Stimulated activated CD4-positive, alpha-beta T cell treated with anti-CD3 and anti-CD28 coated beads, Interleukin-15, amount 100 ng/mL, for 48 hours (primary cell): ENCODE measurements around the gene HTR4.
A peak's percentile ranks its signal among the peaks of the same experiment; 100 is the strongest.
"Not testable (repeated sequence)": the region's sequence is repeated elsewhere in the genome, so short reads cannot be mapped to it uniquely, and the experiment has no call there.

ENCODE experiments used
- DNase-seq, 2 donors: peaks; one replicate each; pipeline ENCODE4 v3.0.0-alpha.2; 2020; ENCODE audit warnings: low read depth in 2 of 2

Gene HTR4

DNA sequence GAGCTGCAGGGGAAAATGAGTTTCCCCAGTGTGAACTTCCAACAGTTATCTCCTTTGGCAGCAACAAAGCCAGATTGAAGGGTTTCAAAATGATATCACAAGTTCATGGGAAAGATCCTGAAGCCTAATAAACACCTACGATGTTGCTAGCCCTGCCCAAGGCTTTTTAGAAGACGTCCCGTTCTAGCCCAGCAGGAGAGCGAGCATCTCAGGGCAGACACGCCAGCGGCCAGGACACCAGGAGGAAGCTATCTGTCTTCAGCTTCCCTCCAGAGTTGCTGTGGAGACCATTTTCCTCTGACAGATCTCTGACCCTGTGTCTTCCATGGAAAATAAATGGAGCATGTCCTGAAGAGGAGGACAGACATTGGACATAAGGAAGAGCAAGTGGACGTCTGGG lies 172.1 kb downstream of the HTR4 start:
- DNase-seq, result no peak

DNA sequence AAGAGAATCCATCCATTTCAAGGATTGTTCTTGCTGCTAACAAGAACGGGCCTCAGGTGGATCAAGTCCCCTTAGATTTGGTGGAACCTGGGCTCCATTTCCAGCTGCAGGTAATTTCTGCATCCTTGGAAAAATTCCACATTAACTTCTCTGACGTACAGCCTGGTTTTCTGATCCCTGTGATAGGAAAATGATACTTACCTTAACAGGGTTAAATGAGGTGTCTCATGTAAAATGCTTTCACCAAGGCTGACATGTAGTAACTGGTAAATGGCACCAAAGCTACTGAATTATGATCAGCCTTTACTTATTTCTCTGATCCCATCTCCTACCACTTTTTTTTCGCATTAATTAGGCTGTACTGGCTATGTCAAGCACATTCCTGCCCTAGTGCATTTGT lies 176.9 kb downstream of the HTR4 start:
- no peak for DNase-seq

DNA sequence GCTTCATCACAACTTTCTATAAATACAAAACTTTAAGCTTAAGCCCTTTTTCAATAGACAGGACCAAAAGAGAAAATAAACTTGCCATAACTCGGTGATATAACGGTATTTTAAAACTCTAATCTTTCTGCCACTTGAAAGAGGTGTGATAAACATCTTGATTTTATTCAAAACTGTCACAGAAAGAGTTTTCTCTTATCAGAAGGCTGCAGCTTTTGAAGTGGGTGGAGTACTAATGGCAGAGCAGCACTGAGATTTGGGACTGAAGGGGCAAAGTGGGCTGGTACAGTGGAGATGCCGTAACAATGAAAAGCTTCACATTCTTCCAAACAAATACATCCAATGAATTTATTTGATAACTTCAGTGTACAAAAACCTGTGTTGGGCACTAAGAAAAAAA lies 178.0 kb downstream of the HTR4 start:
- no peak for DNase-seq

DNA sequence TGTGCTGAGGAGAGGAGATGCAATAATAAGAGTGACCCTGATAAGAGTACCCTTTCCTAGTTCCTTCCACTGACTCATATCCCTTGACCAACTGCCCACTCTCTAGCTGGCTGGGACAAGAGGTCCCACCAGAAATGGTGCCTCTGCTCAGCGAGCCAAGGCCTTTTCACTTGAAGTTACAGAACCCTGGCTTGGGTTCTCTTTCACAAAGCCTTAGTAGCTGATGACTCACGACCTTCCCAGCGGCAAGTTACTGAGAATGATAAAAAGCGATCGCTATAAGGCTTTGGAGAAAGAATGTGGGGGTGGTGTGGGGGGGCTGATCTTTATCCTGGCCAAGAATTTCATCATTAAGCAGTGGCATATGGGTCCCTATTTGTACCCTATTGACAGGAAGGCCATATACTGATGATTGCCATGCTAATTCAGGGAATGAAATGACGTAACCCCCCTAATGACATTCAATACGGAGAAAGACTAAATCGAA lies 180.3 kb downstream of the HTR4 start:
- DNase-seq, result no peak

DNA sequence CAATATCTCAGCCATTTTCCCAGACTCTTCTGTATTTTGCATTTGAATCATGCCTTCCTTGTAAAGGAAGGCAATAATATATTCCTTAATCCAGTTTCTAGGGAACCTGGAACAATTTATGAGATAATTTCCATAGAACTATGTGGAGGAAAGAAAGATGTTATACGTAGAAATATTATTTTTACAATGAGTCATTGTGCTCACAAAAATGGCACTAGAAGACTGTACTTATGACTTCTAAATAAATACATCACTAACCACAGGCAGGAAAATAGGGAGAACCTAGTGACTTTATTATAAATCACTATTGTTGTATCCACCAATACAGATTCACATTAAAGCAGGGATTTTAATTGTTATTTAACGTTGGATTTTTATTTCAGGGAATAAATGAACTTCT lies 182.9 kb downstream of the HTR4 start:
- no peak for DNase-seq

DNA sequence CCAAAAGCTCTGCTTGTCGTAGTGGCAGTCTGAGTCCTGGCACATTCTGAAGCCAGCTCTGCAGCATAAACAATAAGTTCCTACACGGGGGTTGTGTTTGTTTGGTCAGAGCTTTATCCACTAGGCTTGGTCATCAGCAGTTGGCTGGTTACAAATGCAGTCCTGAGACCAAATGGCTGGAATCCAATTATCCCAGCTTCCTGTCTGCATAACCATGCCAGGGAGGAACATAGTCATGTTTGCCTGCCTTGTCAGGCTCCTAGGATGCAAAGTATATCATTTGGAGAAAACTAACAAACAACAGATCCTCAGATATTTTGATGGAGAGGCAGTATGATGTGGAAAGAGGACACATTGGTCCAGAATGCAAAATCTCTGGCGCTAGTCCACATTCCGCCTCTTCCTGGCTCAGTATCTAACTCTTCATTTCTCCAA lies 184.8 kb downstream of the HTR4 start:
- DNase-seq, result no peak

DNA sequence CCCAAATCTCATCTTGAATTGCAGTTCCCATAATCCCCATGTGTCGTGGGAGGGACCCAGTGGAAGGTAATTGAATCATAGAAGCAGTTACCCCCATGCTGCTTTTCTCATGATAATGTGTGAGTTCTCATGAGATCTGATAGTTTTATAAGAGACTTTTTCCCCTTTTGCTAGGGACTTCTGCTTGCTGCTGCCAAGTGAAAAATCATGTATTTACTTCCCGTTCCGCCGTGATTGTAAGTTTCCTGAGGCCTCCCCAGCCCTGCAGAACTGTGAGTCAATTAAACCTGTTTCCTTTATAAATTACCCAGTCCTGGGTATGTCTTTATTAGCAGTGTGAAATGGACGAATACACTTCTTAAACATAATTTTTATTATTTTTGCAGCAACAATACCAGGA lies 185.6 kb downstream of the HTR4 start:
- DNase-seq, result not testable (repeated sequence)

DNA sequence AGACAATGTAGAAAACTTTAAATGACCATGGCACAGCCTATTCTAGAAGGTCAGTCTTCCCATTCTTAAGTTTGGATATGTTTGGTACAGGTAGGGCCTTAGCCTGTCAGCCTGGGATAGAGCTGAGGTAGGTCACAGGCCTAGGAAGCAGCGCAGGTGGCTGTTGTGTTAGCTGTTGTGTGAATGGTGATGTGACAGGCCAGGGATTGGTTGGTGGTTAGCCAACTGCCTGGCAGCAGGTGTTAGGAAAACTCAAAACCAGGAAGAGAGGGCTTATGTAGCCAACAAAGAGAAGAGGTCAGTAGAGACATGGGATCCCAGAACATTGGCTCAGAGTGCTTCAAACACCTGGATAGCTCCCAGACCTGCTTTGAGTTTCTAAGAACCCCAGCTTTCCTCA lies 186.4 kb downstream of the HTR4 start:
- DNase-seq, result no peak

DNA sequence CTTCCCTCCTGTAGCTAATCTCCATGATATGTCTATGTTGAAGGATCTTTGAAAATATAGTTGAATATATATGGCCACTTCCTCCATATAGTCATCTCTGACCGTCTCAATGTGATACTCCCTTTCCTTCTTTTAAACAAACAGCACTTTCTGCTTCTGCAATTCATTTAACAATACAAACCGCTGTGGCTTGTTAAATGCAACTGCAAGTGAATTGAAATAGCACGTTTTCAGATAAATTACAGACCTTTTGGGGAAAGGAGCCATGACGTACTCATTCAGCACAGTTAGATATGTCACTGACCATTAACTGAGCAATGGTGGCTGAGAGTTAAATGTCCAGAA lies 188.1 kb downstream of the HTR4 start:
- no peak for DNase-seq

DNA sequence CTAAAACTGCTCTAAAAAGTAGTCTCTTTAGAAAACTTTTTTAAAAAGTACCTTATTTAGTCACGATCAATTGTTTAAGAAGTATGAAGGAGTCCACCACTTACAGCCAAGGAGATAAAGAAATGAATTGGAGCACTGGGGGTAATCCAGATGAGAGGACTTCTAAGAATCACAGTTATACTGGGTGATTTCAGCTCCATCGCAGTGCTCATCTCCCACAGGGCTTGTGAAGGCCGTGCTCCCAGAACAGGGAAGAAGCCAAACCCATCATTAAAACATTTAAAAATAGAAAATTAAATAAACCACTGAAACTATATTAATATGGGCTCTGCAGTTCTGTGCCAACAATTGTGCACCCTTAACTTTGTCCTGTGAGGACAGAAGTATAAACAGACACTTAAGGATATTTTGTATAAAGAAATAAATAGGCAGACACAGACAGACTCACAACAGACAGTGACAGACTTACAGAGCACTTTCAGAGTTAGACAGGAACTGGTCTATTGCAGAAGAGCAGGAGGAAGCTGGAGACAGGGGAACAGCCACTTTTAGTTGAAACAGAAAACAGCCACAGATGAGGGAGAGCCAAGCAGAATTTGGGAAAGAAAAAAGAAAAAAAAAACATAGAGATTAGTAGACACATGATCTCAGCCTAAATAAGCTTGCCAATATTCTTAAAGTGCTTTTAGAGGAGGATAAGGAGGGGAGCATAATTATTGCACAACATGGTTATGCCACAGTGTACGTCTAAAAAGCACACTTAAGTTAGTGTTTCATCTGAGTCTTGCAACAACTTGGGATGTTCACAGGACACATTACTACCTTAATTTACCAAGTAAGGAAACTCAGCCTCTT lies 188.7 kb downstream of the HTR4 start:
- DNase-seq, result no peak

DNA sequence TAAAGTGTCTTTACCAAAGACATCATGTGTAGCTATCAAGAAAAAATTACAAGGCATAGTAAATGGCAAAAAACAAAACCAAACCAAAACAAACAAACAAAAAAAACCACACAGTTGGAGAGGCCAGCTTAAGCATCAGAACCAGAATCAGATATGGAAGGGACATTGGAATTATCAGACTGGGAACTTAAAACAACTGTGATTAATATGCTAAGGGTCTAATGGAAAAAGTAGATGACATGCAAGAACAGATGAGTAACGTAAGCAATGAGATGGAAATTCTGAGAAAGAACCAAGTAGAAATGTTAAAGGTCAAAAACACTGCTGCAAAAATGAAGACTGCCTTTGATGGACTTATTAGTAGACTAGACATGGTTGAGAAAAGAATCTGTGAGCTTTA lies 194.7 kb downstream of the HTR4 start:
- DNase-seq, result no peak

DNA sequence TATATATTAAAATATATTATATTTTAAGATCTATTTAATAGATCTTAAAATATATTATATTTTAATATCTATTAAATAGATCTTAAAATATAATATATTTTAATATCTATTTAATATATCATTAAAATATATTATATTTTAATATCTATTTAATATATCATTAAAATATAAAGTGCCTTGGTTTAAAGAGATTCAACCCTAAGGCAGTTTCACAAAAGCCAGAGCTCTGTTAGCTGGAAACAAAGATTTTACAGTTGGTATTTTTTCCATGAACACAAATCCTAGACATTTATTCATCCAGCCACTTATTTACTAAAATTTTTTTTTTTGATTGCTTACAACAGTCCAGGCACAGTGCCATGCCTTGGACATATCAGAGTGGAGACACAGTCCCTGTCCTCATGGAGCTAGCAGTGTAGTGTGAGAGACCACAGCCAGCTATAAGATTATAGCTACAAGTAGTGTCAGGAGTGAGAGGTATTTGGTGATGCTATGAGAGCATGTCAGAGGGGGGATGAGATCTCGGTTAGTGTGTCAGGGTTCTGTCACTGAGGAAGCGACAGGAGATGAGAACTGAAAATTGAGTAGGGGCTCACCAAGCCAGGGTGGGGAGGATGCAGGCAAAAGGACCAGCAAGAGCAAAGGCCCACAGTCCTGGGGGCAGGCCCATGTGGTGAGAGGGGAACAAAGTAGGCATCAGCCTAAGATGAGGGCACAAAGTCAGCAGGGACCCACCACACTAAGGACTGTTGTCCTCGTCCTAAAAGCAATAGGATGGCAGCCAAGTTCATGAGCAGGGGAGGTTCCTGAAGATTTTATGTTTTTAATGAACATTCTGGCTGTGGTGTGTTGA lies 196.1 kb downstream of the HTR4 start:
- no peak for DNase-seq

DNA sequence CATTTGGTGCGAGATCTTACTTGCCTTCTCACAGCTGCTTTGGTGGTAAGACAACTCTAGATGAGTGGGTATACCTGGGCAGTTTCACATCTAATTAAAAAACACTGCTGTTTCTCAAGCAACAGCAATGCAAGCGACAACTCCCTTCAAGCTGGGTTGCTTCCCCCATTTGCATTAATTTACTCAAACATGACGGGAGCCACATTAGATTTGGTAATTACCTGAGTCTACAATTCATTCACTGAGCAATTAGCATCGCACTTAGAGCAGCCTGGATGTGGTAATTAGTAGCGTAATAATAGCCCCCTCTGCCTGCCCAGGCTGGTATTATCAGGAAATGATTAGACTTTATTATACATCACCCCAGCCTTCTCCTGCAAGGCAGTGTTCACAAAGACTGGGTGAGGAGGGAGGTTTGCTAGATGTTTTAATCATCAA lies 197.1 kb downstream of the HTR4 start:
- DNase-seq, result no peak

DNA sequence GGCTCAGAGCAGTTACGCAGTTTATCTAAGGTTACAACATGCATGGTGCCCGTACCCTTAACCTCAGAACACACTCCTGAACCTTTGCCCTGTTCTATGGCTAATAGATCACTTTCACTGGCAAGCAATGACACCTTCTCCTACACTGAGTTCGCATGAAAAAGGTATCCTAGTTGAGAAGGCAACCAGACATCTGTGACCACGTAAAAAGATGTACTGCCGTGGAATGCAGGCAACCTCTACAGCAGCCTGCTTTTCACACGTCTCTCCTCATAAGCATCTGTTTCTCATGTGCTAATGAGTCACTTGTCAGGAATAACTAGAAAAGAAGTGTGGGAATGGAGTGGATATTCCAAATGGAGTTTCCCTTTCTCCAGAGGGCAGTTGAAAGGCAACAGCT lies 199.1 kb downstream of the HTR4 start:
- no peak for DNase-seq

DNA sequence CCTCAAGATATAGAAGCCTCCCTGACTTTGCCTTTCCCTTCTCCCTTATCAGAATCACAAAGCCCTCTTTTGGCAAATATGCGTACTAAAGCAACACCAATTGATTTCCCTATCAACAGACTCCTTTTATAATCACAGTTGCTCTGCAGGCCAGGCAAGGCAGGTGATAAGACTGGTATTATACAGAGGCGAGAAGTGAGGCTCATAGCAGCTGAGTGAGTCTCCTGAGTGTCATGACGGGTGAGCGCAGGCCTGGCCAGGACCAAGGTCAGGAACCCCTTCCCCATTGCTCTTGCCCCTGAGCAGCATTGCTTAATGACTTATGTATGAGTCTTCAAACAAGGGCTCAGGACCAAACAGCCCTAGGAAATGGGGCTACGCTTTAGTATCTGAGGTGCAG lies 199.8 kb downstream of the HTR4 start:
- no peak for DNase-seq

DNA sequence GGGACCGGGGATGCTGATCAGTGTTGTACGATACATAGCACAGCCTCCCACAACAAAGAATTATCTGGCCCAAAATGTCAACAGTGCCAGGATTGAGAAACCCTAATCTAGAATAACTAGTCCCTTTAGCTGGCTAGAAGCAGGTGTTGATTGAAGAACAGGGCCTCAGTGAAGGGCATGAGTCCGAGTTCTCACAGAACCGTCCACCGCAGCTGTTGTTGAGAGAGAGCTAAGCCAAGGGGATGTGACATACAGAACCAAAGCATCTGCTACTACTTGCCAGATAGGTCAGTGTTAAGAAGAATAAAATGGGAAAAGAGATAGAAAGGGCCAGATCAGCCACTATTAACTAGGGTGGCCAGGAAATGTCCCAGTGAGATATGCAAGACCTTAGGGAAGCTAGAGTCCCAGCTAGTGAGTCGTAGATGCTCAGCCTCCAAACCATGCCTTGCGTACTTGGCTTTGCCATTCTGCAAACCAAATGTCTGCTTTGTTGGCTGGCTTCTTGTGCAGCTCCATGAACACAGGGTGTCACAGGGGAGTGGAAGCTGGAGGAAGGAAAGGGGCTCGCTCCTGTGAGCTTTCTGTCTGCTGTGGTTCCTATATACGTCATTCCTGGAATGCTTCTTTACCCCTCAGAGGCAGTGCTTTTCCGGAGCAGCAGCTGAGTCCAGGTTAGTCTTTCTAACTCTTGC lies 201.7 kb downstream of the HTR4 start:
- DNase-seq, result no peak

DNA sequence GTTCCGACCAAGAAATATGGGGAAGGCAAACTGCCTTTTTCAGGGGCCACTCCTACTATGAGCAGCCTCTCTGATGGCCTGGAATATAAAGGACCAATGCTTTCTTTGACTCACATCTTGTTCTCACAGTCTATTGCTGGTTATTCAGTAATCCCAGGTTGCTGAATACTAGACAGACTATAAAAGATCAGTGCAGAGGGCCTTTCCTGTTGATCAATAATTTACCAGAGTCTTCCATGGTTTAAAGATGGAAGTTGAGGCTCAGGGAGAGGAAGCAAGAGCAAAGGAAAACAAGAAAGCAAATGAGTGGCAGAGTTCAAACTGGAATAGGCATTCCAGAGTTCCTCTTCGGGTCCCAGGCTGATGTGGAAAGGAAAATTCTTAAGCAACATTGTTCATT lies 207.7 kb downstream of the HTR4 start:
- DNase-seq, result no peak

DNA sequence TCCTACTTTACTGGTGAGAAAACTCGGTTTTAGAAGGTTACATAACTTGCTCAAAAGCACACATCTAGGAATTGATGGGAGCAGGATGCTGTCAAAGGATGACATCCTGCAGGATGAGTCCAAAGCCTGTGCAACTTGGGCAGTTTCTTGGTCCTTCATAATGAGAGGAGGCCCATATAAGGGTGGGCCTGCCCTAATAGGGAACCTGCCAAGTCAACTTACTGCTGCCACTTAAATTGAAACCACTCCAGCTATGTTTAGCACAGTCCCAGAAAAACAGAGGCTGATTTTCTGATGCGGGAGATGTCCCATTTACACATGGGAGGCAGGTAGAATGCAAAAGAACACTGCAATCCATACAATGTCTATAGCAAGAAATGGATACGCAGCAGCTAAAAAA lies 208.7 kb downstream of the HTR4 start:
- no peak for DNase-seq

DNA sequence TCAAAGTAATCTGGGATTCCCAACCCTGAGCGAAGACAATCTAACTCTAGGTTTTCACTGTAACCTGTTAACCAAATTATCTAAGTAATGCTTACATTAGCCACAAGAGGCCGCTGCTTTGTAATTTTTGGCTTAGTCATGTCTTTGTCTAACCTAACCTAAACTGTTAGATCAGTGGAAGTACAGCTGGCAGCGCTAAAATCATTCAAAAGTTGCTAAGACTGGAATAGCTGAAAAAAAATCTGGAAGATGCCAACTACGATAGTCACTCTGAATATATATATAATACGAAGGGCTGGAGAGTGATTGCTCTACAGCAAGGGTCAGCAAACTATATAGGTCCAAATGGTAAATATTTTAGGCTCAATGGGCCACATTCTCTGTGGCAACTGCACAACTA lies 210.3 kb downstream of the HTR4 start:
- peak; percentile 2 to 24 for DNase-seq

DNA sequence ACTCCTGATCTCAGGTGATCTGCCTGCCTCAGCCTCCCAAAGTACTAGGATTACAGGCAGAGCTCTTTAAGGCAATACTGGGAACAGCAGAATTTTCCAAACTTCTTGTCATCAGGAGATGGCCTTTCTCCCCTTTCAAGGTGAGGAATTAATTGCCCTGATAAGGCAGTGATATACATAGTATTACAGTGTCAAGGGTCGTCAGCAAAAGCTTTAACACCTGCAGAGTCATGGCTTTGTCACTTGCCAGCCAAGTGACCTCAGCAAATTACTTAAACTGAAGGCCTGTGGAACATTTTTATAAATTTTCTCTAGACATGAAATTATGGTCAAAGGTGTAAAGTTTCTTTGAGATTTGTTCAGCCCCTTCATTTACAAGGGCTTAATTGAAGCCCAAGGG lies 211.1 kb downstream of the HTR4 start:
- DNase-seq, result no peak

DNA sequence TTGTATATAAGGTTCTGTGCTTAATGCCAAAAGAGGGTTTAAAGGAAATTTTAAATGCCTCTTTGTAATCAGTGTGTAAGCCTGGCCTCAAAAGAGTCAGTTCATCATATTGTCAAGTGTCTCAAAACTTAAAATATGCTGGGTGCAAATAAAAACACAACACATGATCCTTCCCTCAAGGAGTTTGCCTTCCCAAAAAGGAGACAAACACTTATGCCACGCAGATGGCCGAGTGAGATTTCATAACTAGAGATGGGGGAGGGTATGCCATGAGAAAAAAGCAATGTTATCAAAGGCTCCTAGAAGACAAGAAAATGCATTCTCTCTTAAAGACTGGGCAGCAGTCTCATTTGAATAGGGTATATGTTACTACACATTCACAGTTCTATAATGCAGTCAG lies 215.4 kb downstream of the HTR4 start:
- no peak for DNase-seq

DNA sequence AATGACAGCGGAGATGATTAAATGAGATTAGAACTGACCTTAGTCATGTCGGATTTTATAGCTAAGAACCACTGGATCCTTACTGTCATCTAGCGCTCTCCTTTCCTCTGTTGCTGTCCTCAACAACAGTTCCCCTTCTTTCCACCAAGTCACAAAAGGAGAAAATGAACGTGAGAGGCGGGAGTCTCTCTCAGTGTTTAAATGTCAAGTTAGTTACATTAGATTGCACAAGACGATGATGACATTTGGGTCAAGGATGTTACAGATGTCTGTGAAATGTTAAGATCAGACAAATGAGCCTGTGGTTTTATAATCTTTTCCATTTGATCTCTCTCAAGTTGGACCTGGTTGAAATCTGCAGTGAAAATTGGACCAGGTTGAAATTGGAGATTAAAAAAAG lies 217.1 kb downstream of the HTR4 start:
- no peak for DNase-seq
